Daoy (cell line): Measurements from ENCODE around the gene TUBB4B. TPM values are rescaled to one million over a fixed set of nuclear protein-coding genes. Genes with fewer than 3 reads are reported as not detected.

Experiments used
- DNase-seq: peaks from one replicate; pipeline ENCODE4 v3.0.0-alpha.2; 2015; ENCODE audit warnings: low read depth
- total RNA-seq: library from RNA; depleted of rRNA; stranded (reverse); fragments of >200 nt; shearing (Covaris generic); gene quantifications from 2 replicates; pipeline ENCODE4 v1.2.3, GENCODE V29; 2014

TUBB4B gene
- total RNA-seq, 1 experiment from 2014 or later, result 294 TPM

DNA sequence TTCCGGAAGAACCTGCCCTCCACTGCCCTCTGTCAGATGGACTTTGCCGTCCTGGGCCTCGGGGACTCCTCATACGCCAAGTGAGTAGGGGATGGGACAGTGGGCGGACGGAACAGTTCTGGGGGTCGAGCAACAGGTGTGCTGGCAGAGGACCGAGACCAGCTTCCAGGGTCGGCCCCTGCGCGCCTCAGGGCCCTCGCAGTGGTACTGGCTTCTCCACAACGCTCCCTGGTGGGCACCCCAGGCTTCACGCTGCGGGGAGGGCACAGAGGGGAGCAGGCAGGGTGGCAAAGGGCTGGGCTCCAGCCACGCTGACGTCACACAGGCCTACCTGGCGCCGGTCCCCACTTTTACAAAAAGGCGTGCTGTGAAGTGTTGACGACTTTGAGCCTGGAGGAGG, 28.6 kb upstream of the TUBB4B start:
- no peak for DNase-seq

DNA sequence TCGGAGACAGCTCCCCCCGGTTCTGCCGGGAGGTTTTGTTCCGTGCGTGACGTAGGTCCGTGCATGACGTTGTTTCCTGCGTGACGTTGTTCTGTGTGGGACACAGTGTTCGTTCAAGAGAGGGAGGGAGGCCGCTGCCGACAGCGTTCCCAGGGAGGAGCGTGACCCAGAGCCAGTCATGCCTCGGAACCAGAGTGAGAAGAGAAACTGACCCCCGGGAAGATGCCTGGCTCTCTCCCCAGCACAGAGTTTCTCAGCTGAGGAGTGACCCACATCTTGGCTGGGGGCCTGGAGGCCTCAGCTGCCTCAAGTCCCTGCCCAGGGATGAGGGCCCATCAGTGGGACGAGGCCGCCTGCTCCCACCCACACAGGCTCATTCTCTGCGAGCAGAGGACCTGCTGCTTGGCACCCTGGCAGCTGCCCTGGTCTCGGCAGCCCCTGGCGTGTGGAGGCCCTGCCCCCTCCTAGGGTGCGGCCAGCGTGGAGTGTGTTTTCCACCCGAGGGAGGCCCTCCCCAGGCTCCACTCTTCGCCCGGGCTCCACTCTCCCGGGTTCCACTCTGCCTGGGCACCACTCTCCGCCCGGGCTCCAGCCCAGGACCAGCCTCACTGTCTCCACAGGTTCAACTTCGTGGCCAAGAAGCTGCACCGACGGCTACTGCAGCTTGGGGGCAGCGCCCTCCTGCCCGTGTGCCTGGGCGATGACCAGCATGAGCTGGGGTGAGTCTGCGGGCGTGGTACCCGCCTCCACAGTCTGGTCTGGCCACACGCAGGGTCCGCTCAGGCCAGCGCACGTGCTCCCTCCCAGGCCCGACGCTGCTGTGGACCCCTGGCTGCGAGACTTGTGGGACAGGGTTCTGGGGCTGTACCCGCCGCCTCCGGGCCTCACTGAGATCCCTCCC, 27.7 kb upstream of the TUBB4B start:
- no peak for DNase-seq

DNA sequence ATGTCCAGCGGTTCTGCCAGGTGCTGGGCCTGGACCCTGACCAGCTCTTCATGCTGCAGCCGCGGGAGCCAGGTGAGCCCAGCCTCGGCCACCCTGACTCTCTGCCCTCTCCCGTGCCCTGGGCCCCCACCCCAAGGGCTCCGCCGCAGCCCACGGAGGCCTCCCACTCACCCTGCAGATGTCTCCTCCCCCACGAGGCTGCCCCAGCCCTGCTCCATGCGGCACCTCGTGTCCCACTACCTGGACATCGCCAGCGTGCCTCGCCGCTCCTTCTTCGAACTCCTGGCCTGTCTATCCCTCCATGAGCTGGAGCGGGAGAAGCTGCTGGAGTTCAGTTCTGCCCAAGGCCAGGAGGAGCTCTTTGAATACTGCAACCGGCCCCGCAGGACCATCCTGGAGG, 26.5 kb upstream of the TUBB4B start:
- no peak for DNase-seq

DNA sequence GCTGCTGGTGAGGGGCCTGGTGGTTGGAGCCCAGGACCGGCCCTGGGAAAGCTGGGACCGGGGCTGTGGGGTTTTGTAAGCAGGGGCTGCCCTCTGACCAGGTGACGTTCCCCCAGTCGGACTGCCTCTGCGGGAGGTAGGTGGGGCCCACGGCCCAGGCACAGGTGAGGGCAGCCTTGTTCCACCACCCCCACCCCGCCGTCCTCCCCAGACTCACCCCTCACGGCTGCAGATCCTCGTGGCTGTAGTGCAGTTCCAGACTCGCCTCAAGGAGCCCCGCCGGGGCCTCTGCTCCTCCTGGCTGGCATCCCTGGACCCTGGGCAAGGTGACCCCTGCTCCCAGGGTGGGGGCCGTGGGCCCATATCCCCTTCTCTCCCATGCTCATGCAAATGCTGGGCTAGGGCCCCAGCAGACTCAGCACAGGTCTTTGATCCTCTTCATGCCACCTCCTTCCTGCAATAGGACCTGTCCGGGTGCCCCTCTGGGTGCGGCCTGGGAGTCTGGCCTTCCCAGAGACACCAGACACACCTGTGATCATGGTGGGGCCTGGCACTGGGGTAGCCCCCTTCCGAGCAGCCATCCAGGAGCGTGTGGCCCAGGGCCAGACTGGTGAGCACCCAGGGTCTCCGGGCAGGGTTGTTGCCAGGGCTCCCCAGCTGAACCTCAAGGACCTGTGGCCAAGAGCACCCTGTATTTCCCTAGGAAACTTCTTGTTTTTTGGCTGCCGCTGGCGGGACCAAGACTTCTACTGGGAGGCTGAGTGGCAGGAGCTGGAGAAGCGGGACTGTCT, 25.7 kb upstream of the TUBB4B start:
- no peak for DNase-seq

DNA sequence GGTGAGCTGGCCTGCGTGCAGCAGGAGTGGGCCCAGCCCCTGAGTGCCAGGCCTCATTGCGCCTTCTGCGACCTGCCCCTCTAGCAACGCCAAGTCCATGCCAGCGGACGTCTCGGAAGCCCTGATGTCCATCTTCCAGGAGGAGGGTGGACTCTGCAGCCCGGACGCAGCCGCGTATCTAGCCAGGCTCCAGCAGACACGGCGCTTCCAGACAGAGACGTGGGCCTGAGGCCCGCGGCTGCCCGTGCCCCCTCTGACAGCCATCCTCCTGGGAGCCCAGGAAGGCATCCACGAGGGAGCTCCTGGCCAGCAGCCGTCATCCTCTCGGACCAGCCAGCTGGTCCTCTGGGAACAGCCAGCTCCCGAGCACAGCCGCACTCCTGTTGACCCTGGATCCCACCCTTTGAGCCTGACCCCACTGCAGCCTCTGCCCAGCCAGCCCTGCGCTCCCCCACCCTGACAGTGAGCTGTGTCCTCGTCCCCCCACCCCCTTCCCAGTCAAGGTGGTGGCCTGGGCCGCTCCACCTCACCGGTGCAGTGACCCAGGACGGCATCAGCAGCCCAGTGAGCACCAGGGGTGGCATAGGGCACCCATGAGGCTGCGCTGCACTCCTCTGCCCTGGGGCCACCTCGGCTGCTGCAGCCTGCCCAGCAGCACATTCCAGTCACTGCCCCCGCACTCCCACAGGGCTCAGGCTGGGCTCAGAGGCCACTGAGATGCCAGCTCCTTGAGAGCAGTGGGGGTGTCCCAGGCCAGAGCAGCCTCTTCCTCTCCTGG, 24.7 kb upstream of the TUBB4B start:
- DNase-seq, result no peak

DNA sequence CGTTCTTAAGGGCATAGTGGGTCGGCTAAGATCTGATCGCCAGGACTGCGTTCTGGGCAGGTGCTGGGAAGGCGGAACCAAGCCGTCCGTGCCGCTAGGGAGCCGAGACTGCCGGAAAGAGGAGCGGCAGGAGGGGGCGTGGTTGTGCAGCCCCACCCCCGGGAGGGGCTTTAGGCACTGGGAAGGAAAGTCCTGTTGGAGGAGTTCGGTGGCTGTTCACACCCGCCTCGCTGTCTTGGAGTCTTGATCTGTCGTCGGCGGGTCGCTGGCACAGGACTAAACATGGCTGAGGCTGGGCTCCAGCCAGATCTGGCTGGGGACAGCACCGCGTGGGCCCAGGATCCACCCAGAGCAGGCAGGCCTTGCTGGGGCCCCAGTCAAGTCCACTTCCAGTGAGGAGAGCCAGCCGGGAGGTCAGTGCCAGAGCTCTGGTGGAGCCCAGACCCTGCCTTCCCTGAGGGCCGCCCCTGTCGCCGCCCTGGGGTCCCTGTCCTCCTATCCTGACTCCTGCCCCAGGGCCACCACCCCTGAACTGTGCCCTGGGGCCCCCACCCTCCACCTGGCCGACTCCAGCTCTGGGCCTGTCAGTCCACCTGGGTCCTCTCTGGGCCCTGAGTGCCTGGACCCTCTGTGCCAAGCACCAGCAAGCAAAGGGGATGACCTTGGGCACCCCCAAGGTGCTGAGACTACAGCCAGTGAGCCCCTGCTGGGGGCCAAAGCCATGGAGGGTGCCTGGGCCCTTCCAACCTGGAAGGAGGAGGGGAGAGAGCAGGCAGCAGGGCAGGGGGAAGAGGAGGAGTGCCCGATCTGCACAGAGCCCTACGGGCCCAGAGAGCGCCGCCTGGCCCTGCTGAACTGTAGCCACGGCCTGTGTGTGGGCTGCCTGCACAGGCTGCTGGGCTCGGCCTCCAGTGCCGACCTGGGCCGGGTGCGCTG, 23.5 kb upstream of the TUBB4B start:
- DNase-seq, result no peak

DNA sequence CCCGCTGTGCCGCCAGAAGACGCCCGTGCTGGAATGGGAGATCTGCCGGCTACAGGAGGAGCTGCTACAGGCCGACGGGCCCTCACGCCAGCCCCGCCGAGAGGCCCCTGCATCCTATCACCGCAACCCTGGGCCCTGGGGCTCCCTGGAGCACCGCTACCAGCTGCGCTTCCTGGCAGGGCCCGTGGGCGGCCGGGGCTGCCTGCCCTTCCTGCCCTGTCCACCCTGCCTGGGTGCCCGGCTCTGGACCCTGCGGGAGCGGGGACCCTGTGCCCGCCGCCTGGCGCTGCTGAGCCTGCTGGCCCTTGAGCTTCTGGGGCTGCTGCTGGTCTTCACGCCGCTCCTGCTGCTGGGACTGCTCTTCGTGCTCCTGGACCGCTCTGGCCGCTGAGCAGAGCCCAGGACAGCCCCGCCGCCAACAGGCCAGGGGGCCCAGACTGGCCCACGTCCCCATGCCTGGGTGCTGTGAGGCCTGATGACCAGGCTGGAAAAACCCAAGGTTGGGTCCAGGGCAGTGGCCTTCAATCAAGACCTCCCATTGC, 22.8 kb upstream of the TUBB4B start:
- DNase-seq, result no peak

DNA sequence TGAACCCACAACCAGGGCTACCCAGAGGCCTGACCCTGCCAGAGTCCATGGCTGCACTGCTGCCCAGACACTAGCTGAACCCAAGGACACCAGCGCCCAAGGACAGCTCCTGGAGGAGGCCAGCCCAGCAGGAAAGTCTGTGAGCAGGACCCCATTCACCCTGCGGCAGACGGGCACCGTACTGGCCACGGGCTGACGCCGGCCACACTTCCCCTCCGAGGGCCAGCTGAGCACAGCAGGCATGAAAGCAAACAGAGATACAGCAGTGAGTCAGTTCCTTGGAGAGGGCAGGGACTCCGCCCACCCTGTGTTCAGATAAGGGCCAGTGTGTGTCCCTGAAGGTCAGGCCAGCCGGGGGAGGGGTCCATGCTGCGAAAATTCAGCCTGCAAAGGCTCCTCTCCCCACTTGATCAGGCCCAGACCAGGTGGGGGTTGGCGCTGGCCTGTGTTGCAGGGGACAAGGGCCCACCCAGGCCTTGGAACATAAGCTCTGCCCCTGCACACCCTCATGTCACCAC, 22.3 kb upstream of the TUBB4B start:
- peak; percentile 87 for DNase-seq

DNA sequence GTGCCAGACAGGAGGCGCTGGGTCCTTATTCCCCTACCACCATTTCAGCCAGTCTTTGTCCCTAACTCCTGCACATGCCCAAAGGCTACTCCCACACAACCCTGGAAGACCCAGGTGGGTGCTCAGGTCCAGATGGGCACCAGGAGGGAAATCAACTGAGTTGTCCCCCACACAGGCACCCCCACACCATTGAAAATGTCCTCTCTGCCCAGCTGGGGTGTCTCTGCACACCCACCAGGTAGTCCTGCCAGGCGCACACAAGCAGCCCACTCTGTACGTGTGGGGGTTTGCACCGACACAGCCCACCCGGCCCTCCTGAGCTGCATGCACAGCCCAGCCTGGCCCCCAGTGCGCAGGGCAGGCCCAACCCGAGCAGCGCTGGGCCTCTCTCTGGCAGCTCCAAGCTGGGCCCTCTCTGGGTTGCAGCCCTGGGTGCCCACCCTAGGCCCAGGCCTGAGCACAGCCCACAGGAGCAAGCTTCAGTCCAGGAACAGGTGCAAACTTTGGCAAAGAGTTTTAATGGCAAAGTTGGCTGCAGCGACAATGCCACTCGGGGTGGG, 21.2 kb upstream of the TUBB4B start:
- DNase-seq, result no peak

DNA sequence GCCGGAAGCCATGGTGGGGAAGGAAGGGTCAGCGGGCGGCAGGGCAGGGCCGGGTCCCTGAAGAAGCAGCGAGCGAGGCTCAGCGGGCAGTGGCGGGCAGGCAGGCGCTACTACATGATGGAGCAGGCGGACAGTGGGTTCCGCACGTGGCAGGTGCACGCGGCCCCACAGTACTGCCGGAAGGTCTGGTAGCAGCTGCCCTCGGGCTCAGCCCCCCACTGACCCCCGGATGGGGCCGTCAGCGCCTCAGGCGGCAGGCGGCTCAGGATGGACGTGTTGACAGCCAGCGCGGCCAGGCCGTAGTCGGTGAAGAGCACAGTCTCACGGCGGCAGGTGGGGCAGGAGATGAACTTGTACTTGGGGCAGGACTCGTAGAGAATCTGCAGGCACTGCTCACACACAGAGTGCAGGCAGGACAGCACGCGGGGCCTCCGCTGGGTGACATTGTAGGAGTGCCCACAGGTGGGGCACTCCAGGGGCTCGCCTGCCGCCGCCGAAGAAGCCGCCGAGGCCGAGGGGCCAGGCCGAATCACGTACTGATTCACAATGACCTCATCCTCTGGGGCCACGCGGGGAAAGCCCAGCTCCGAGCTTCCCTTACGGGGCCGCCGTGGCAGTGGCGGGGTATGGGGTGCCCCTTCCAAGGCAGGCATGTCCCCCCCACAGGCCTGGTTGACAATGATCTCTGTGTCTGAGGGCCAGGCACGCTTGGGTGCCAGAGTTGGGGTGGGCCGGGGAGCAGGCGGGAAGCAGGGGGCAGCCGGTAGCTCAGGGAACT, 20.6 kb upstream of the TUBB4B start:
- no peak for DNase-seq

DNA sequence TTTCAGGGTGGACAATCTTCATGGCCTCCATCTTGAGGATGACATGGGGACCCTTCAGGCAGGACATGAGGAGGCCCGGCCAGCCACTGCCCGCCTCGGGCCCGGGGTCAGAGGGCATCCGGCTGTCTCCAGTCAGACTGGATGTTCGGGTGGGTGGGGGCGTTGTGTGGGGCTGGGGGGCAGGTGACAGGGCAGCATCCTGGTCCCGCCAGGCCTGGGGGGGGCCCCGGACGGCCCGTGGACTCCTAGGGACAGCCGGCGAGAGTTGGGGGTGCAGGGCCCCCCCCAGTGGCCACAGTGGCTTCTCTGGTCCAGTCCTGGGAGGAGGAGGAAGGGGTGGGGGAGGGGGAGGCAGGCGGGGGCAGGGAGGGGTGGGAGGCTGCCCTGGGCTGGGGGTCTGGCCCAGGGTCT, 20.0 kb upstream of the TUBB4B start:
- no peak for DNase-seq

DNA sequence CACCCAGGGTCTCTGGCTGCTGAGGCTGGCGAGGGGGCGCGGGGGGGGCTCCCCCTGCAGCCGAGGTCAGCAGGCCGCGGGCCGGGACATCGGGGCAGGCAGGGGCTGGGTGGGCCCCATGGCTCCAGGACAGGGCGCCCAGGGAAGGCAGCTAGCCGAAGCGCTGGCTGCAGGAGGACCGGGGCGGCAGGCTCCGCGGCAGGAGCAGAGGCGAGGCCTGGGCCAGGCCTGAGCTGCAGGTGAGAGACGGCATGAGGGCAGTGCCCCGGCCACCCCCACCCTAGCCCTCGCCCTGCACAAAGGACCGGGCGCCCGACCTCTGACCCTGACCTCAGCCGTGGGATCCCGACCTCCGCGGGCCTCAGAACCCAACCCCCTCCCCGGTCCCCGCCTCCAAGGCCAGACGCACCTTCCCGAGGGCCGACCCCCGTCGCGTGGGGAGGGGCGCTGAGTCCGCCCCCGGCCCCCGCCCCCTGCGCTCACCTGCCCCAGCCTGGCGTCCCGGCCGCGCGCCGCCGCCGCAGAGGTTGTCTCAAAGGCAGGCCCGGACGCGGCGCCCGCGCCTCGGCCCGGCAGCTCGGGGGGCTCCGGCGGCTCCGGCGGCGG, 19.5 kb upstream of the TUBB4B start:
- no peak for DNase-seq

DNA sequence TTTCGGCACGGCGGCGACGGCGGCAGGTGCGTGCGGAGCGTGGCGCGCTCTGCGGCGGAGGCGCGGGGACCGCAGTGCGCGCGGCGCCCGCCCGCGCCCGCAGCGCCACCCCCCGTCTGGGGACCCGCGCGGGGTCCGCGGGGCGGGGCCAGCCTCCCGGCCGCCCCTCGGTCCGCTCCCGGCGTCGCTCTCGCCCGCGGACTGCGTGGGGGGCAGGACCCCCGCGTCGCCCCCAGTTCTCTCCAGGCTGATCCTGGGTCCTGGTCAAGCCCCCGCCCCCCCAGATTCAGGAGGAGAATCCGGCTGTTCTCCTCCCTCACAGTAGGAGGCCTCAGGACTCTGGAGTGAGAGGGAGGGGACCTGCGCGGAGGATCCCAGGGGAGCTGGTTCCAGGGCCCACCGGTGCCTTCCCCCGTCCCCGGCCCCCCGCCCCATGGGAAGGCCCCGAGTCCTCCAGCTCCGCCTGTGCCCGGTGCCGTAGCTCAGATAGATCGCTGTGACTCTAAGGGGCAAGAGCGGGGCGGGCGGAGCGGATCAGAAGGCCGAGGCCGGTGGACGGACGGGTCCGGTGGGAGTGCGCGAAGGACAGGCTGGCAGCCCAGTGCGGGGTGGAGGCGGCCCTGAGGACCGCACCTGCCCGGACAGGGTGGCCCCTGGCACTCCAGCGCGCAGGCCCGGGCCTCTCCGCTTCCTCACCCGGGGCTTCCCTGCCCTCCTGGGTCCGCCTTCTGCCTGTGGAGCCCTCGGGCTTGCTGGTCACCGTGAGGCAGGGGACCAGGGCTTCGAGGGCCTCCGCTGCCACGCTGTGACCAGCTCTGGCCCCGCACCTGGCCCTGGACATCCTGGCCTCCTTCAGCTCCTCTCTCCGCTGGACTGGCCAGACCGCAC, 18.7 kb upstream of the TUBB4B start, which contains the start of gene RNF208:
TSS of gene RNF208 (minus strand) at position 51 of the 888 bp plus-strand sequence. CDS start 1,028 bp downstream, outside the sequence.
- no peak for DNase-seq

DNA sequence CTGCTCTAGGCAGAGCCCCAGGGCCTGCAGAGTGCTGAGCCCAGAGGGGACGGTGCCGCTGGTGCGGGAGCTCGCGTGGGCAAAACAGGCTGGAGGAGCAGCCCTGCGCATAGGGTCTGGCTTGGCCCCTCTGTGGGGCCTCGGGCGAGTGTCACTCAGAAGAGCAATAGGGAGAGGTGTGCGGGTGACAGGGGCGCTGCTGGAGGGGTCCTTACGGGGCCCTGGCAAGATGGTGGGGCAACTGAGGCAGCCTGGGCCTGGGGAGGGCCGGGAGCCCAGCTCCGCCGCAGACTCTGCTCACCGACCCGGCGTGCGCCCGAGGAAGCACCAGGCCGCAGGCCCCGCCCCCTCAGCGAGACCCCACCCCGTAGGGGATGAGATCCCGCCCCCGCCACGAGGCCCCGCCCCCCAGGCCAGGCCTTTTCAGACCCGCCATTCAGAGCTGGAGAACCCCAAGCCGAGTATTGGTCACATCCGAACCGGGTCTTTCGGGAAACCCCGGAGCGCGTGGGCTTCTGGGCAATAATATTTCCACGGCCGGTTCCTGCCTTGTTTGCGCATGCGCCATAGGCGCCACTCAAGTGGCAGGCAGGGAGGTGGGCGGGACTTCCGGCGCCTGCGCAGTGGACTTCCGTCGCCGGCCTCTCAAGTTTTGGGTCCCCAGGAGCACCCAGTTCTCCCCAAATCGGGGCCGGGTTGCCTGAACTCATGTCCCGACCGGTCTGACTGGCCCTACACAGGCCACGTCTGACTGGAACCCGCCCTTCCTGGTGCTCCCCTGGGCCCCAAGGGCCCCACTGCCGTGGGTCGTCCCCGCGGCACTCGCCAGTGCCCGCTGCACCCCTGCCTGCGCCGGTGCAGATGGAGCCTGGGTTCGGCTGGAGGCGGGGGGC, 17.8 kb upstream of the TUBB4B start:
- peak; percentile 99 for DNase-seq

DNA sequence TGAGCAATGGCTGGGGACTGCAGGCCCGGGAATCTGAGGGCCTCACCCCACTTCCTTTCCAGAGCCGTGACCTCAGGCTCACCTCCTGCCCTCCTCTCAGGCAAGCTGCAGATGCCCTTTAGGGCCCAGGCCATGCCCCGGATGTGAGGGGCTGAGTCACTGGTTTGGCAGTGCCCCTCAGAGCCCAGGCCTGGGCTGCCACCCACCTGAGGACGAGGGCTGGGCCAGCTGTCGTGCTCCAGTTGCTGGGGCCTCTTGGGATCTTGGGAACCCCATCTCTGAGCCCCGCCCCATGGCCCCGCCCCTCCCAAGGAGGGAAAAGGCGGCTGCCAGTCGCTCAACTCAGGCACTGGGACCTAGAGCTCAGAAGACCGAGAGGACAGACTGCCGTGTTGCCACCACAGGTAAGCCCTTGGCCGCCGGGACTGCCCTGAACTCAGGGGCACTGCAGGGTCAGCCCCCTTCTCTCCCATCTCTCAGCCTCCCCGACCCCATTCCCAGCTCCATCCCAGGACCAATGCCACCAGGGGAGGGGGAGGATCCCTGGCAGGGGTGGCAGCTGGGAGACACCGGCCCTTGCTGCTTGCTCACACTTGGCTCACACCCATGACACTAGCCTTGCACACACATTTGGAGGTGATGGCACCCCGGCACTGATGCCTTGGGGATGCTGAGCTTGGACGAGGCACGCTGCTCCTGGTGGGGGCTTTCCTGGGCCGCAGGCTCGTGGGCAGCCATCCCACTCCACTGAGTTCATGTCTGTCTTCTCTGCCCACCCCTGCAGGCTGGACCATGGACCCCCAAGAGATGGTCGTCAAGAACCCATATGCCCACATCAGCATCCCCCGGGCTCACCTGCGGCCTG, 16.0 kb upstream of the TUBB4B start, which contains the start of gene CYSRT1:
TSS of gene CYSRT1 (plus strand) at position 345 of the 865 bp plus-strand sequence. CDS start at position 793, 448 bp downstream.
- no peak for DNase-seq
